GM18499 (cell line): Measurements from ENCODE around the gene MEIG1.
A peak's percentile ranks its signal among the peaks of the same experiment; 100 is the strongest.
"Not testable (repeated sequence)": the region's sequence is repeated elsewhere in the genome, so short reads cannot be mapped to it uniquely, and the experiment has no call there.

Experiments
- ATAC-seq: cut with Tn5 transposase; IDR thresholded peaks from one replicate; pipeline ENCODE4 v1.9.1; 2021; ENCODE audit warnings: moderate number of reproducible peaks; ENCODE audit not compliant: insufficient read depth, unreplicated experiment

MEIG1 gene

DNA sequence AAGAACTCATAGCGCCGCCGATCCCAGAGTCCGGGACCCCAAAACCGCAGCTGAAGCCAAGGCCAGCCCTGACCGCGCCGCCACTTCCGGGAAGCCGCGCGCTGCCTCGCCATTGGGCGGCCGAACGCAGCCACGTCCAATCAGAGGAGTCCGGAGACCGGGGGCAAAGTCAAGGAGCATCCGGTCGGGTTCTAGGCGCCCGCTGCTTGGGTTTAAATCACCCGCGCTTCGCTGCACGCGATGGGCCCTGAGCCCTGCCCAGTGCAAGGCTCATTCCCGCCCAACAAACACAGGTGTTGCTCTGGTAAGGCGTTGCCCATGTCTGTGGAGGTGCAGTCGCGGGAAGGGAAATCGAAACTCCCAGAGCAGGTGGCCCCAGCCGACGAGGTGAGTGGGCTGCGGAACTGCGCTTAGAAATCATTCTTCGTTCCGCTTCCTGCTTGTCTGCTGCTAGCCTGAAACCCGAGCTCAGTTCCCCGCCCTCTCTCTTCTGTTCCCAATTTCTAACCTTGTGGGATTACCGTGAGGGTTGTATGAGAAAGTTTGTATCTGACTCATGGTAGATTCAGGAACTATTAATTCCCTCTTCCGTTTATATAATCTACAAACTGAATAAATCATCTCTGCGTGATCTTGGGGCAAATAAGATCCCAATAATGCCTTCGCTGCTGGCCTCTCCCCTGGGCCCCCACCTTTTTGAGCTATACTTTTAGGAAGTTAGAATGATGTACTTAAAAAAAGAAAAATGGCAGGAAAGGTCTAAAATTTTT lies 5.0 kb upstream of the MEIG1 start, which contains the start of gene DCLRE1C:
TSS of gene DCLRE1C (minus strand) at position 96 of the 770 bp plus-strand sequence. CDS start at position 10, 86 bp downstream.
- peak; percentile 51 for ATAC-seq

- ATAC-seq = no peak
Observed at GRCh38 chr10:14954934-14955333, 4.3 kb upstream of the MEIG1 start.

DNA sequence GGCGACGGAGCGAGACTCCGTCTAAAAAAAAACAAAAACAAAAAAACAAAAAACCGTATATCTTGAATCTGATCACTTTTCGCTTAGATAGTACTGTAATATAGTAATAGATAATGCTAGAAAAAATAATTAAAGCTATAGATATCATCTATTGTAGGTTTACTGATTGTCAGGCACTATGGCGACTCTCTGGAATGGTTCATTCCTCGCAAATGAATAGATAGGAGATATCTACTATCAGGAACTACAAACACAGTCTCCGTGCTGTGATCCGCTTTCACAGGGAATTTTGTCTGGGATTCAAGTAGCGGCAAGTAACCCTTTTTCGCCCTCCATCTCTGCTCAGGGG lies 342 bp upstream of the MEIG1 start:
- no peak for ATAC-seq

GRCh38 chr10:14967897-14968296 lies 8.7 kb downstream of the MEIG1 start:
- no peak for ATAC-seq

DNA sequence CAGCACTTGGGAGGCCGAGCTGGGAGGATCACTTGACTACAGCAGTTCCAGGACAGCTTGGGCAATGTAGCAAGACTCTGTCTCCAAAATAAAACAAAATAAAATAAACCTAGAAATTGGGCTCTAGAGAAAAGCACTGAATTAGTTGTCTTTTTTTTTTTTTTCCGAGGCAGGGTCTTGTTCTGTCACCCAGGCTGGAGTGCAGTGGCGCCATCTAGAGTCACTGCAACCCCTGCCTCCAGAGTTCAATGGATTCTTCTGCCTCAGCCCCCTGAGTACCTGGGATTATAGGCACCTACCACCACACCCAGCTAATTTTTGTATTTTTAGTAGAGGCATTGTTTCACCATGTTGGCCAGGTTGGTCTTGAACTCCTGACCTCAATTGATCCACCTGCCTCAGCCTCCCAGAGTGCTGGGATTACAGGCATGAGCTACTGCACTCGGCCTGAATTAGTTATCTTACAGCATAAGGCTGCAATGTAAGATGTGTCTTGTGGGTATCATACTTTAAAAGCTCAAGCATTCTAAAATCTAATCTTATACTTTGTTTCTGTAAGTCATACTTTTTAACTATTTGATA lies 12.8 kb downstream of the MEIG1 start:
- no peak for ATAC-seq

- ATAC-seq = not testable (repeated sequence)
Observed at GRCh38 chr10:14974153-14974998, 15.2 kb downstream of the MEIG1 start.

GRCh38 chr10:14975672-14976273 lies 16.6 kb downstream of the MEIG1 start:
- ATAC-seq = no peak

DNA sequence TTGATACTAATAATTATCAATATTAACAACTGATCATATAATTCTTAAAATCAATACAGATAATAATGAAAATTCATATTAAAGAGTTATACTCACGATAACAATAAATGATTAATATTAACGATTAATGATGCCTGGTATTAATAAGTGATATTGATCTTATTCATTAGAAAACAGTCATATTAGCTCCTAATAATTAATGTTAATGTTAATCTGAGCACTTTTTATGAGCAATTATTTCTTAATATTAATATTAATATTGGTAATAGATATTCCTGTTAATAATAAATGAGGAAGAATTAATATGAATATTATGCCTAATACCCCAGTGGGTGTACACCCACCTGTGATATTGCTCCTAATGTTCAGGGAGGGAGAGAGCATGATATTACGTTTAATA lies 23.6 kb downstream of the MEIG1 start:
- ATAC-seq = no peak

GRCh38 chr10:14989552-14989951 lies 30.4 kb downstream of the MEIG1 start:
- not testable (repeated sequence) for ATAC-seq

GRCh38 chr10:14991035-14991749 lies 32.0 kb downstream of the MEIG1 start:
- ATAC-seq = not testable (repeated sequence)

DNA sequence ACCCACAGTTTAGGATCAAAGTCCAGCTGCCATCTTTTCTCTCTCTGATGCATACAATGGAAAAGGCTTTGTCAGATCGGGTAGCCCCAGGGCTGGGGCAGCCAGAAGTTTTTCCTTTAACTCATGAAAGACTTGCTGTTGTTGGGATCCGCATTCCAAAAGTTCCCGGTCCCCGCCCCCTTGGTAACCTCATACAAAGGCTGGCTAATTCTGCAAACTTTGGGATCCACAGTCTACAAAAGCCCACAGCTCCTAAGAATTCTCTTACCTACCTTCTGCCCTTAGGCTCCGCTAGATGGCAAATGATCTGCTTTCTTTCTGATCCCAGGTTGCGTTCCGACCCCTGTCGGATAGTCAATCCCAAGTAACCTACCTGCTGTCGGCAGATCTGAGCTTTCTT lies 33.1 kb downstream of the MEIG1 start:
- not testable (repeated sequence) for ATAC-seq

DNA sequence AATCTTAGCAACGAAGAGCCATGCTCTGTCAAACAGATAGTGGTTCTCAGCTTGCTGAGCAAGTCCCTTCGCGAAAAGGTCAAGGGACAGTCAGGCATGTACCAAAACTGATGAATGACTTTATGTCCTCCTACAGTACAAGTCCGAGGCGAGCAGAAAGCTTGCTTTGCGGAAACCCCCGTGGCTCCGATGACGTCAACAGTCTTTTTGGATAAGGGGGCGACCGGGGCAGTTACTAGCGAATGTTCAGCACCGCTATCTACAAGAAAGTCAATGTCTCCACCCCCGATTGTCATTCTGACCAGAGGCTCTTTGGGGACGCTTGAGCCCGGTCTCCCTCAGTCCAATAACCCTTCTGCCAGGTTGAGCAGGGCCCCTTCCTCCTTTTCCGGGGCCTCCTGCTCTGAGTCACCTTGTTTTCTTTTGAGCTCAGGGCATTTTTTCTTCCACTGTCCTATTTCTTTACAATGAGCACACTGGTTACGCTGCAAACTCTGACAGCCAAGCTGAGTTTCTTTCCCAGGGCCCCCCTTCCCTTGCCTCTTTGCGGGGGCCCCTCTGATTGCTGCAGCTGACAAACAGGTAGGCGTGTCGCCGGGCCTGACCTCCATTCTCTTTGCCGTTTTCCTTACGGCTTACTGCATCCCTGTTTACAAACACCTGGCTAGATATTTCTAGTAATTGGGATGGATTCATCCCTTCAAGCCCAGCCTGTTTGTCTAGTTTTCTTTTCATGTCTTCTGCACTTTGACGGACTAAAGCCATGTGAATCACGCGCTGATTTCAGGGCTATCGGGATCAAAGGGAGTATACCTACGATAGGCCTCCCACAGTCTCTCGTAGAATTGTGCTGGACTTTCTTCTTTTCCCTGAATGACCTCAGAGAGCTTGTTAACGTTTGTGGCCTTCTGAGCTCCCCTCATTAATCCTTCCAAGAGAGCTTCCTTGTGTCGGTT lies 34.6 kb downstream of the MEIG1 start:
- ATAC-seq = not testable (repeated sequence)

DNA sequence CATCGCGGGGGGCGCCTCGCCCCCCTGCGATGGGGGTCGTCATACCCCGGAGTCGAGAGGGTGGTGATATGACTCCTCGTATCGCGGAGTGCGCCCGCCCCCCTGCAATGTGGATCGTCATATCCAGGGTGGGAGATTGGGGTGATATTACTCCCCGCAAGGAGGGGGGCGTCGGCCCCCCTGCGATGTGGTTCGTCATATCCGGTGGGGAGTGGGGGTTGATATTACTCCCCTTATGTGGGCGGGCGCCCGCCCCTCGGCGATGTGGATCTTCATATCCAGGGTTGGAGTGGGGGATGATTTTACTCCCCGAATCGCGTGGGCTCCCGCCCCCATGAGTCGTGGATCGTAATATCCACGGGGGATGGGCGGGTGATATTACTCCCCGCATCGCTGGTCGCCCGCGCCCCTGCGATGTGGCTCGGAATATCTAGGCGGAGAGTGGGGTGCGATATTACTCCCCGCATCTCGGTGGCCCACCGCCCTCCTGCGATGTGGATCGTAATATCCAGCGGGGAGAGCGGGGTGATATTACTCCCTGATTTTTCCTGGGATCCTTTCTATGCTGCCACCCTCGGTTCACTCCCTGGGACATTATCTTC lies 36.9 kb downstream of the MEIG1 start:
- no peak for ATAC-seq

DNA sequence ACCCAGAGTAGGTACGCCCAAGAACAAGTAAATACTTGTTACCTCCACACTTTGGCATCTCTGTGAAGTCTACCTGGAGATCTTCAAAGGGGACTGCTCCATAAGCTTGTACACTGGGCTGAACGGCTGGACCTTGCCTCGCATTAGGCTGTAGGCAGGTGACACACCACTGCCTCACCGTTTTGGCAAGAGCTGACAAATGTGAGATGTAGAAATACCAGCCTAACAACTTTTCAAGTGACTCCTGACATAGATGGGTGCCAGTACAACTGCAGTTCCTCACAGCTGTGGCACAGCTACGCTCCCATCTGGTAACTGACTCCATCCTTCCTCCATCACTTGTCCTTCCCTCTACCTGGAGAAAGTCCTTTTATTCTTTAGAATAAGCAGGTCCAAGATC lies 54.3 kb downstream of the MEIG1 start:
- not testable (repeated sequence) for ATAC-seq

GRCh38 chr10:15015451-15015850 lies 56.3 kb downstream of the MEIG1 start:
- no peak for ATAC-seq

- not testable (repeated sequence) for ATAC-seq
Observed at GRCh38 chr10:15020966-15021365, 61.8 kb downstream of the MEIG1 start.
